Breast epithelium (tissue), 4 donors: ENCODE data around the gene GJD3. TPM values are rescaled to one million over a fixed set of nuclear protein-coding genes. Genes with fewer than 3 reads are reported as not detected.

ENCODE experiments used
- DNase-seq, 2 donors: peaks; one replicate each; pipeline ENCODE4 v3.0.0-alpha.2; 2019; ENCODE audit warnings: low spot score in 2 of 2
- H3K27ac ChIP-seq, 2 donors: fragments of 200-600 bp; sonication (generic) in 1 of 2; one replicate each; pipeline ENCODE4 v1.5.1; 2016 to 2019; ENCODE audit warnings: mild to moderate bottlenecking in 1 of 2
- H3K27me3 ChIP-seq, 2 donors: fragments of 200-600 bp; sonication (generic) in 1 of 2; one replicate each; pipeline versions ENCODE4 v1.5.1 to v1.6.0; 2017 to 2019; ENCODE audit warnings: control low read depth in 1 of 2, mild to moderate bottlenecking in 1 of 2
- H3K36me3 ChIP-seq: fragments of 200-600 bp; one replicate; pipeline ENCODE4 v1.5.1; 2019
- H3K4me1 ChIP-seq, 2 donors: fragments of 200-600 bp; sonication (generic); one replicate each; pipeline ENCODE4 v1.5.1; 2016 to 2019; ENCODE audit warnings: control low read depth in 1 of 2
- H3K4me3 ChIP-seq, 3 donors: fragments of 200-600 bp; sonication (generic); 1 replicate in 2 of 3; 2 replicates in 1 of 3; pipeline ENCODE4 v1.5.1; 2016 to 2019; ENCODE audit warnings: mild to moderate bottlenecking in 3 of 3, moderate library complexity in 2 of 3
- H3K9me3 ChIP-seq, 2 donors: fragments of 200-600 bp; sonication (generic) in 1 of 2; one replicate each; pipeline ENCODE4 v1.5.1; 2016 to 2019; ENCODE audit warnings: control low read depth in 1 of 2
- POLR2A ChIP-seq: fragments of 450-650 bp; IDR thresholded peaks from one replicate; pipeline ENCODE4 v1.6.1; 2016; ENCODE audit warnings: antibody characterized with exemption, mild to moderate bottlenecking, moderate library complexity
- POLR2AphosphoS5 ChIP-seq, 3 donors: sonication (generic); formaldehyde crosslinking; IDR thresholded peaks; one replicate each; pipeline ENCODE4 v1.6.1; 2017; ENCODE audit warnings: antibody characterized with exemption in 3 of 3
- intact Hi-C: fragments of 100-400 bp; cut with DNase I; formaldehyde crosslinking; loops from one replicate; pipeline ENCODE4 v1.15.1; 2023; ENCODE audit warnings: low total_unique reads
- total RNA-seq, 3 donors: library from RNA; depleted of rRNA; stranded (reverse); fragments of >200 nt; gene quantifications; one replicate each; pipeline ENCODE4 v1.1.0, GENCODE V29; 2016
- TF ChIP-seq, protein P1 (sequence below), 3 donors: fragments of 450-650 bp; IDR thresholded peaks; one replicate each; pipeline ENCODE4 v1.5.1; 2016 to 2017; ENCODE audit warnings: antibody characterized with exemption in 3 of 3, mild to moderate bottlenecking in 3 of 3, moderate library complexity in 3 of 3

The GJD3 gene
- total RNA-seq, 3 donors from 2014 or later, result not detected

GRCh38 chr17:40366861-40367518 lies 2.5 kb upstream of the GJD3 start:
- Histone ChIP-seq H3K36me3 (no peaks in the 10 kb centered on the region), H3K9me3 (no peaks in the 10 kb centered on the region), H3K27ac (no peak overlapping the region), H3K4me3 (no peak overlapping the region), H3K27me3 (no peaks in the 10 kb centered on the region), H3K4me1 (peaks cover 0 to 7% of the 10 kb centered on the region in 2 donors)
- TF ChIP-seq, protein P1, sequence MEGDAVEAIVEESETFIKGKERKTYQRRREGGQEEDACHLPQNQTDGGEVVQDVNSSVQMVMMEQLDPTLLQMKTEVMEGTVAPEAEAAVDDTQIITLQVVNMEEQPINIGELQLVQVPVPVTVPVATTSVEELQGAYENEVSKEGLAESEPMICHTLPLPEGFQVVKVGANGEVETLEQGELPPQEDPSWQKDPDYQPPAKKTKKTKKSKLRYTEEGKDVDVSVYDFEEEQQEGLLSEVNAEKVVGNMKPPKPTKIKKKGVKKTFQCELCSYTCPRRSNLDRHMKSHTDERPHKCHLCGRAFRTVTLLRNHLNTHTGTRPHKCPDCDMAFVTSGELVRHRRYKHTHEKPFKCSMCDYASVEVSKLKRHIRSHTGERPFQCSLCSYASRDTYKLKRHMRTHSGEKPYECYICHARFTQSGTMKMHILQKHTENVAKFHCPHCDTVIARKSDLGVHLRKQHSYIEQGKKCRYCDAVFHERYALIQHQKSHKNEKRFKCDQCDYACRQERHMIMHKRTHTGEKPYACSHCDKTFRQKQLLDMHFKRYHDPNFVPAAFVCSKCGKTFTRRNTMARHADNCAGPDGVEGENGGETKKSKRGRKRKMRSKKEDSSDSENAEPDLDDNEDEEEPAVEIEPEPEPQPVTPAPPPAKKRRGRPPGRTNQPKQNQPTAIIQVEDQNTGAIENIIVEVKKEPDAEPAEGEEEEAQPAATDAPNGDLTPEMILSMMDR (IDR thresholded peaks at IDR 0.05), result no peak
- no peak for TF ChIP-seq POLR2AphosphoS5 (IDR thresholded peaks at IDR 0.05)
- no peak for TF ChIP-seq POLR2A
- intact Hi-C loops, result loop anchor here (5.0 kb wide), 1 partner anchor 630 kb away; the partner anchor contains the start of gene KRTAP3-2
- DNase-seq, result no peak

DNA sequence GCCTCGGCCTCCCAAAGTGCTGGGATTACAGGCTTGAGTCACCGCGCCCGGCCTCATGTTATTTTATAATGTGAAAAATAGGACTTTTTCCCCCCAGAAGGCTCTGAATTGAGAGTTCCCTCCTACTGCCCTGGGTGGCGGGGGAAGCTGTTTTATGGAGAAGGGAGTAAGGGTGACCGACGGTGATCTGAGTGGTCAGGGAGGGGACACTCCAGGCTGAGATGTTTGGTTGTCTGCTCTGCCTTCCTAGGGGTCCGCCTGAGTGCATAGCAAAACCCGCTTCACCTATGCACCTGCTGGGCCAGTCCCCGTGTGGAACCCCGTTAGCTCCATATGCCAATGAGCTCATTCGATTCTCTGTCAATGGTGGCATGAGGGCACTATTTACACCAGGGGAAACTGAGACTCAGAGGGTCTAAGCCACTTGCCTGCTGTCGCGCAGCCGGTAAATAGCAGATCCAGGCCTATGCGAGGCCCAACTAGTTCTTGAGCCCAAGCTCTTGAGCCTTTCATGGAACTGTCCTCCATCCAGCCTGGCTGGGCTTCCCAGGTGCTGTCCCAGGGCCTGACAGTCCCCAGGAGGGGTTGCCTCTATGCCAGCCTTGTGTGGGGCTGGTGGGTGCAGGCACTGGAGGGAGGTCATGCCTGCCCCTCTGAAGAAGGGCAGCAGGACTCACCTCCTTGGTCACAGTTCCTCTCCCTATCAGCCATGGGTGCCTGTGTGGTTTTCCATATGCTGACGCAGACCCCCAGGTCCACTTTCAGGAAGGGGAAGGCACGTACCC lies 1.7 kb upstream of the GJD3 start:
- intact Hi-C loops, result loop anchor here (5.0 kb wide), 1 partner anchor 631 kb away; the partner anchor contains the start of gene KRTAP3-2
- TF ChIP-seq POLR2AphosphoS5 (IDR thresholded peaks at IDR 0.05) (no peak), POLR2A (no peak)
- TF ChIP-seq, protein P1 (IDR thresholded peaks at IDR 0.05), result no peak
- peaks cover 0 to 7% of the 10 kb centered on the region in 2 donors for H3K4me1 ChIP-seq
- no peaks in the 10 kb centered on the region for H3K9me3 ChIP-seq
- no peaks in the 10 kb centered on the region for H3K27me3 ChIP-seq
- H3K27ac ChIP-seq, result no peak overlapping the region
- no peaks in the 10 kb centered on the region for H3K36me3 ChIP-seq
- DNase-seq, result no peak
- H3K4me3 ChIP-seq, result no peak overlapping the region

DNA sequence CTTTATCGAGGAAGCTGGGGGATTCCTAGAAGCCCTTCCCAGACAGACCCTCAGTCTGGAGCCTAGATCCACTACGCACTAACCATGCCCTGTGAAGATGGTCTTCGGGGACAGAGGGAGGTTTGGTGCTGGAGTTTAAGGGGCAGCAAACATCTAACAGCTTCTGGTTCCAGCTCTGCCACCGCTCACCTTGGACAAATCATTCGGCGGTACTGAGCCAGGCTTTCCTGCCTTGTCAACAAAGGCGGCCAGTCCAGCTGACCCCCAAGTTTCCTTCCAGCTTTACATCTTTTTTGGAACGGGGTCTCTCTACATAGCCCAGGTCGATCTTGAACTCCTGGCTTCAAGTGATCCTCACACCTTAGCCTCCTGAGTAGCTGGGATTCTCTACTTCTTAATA lies 369 bp upstream of the GJD3 start:
- no peak for DNase-seq
- Histone ChIP-seq H3K4me3 (peak overlapping the region in 1 of 3 donors; percentile 88), H3K9me3 (no peaks in the 10 kb centered on the region), H3K36me3 (no peaks in the 10 kb centered on the region), H3K4me1 (peaks cover 0 to 7% of the 10 kb centered on the region in 2 donors), H3K27me3 (no peaks in the 10 kb centered on the region), H3K27ac (no peak overlapping the region)
- intact Hi-C loops, result loop anchor here (5.0 kb wide), 1 partner anchor 632 kb away; the partner anchor contains the start of gene KRTAP3-2
- TF ChIP-seq, protein P1 (IDR thresholded peaks at IDR 0.05), result no peak

DNA sequence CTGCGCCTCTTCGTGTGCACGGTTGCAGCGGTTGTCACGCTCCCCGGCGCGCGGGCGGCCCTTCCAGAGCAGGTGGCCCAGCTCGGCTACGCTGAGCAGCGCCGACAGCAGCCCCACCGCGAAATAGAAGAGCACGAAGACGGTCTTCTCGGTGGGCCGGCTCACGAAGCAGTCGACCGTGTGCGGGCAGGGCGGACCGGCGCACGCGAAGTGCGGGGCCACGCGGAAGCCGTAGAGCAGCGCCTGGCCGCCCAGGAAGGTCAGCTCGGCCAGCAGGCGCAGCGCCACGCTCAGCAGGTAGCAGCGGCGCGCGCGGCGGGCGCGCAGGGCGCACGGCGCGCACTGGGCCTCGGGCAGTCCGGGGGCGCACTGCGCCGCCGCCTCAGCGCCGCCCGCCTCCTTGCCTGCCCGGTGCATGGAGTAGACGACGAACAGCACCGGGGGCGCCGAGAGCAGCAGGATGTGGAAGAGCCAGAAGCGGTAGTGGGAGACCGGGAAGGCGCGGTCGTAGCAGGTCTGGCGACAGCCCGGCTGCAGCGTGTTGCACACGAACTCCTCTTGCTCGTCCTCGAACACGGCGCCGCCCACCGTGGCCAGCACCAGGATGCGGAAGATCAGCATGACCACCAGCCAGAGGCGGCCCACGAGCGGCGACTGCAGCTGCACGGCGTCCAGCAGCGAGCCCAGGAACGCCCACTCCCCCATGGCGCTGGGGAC lies 1.3 kb downstream of the GJD3 start:
- Histone ChIP-seq H3K4me3 (peak overlapping the region; percentile 52 to 88 (median 61)), H3K4me1 (peaks cover 0 to 7% of the 10 kb centered on the region in 2 donors), H3K36me3 (no peaks in the 10 kb centered on the region), H3K27me3 (no peaks in the 10 kb centered on the region), H3K9me3 (no peaks in the 10 kb centered on the region), H3K27ac (peak overlapping the region in 1 of 2 donors; percentile 43)
- TF ChIP-seq POLR2A (no peak), POLR2AphosphoS5 (IDR thresholded peaks at IDR 0.05) (no peak)
- TF ChIP-seq, protein P1 (IDR thresholded peaks at IDR 0.05), result no peak
- DNase-seq, result no peak
- intact Hi-C loops, result no loop called here
